ENCODE results near the gene SNAPIN.

Gene SNAPIN

GRCh38 chr1:153658400-153659174, at the start of gene SNAPIN:
SNAPIN (plus strand) TSS chr1:153658703; CDS start chr1:153658744, 41 bp downstream.
- peak; percentile 37 for DNase-seq (ENCODE audit: low read depth)
- H3K4me3 ChIP-seq (ENCODE audit: low read length) = peak within 1 kb of the TSS; percentile 90
- TF ChIP-seq CTCF (conservative IDR thresholded peaks at IDR 0.05; ENCODE audit: low read depth, low read length) = no peak

GRCh38 chr1:153608742-153609584, 49.5 kb upstream of the SNAPIN start:
- H3K4me3 ChIP-seq (ENCODE audit: low read length) = peak overlapping the region; percentile 48

GRCh38 chr1:153609585-153609907, 49.0 kb upstream of the SNAPIN start:
- no peak for TF ChIP-seq CTCF (conservative IDR thresholded peaks at IDR 0.05; ENCODE audit: low read depth, low read length)
- no peak overlapping the region for H3K4me3 ChIP-seq (ENCODE audit: low read length)
- no peak for DNase-seq (ENCODE audit: low read depth)

More at GRCh38 chr1:153608742-153609584, 49.5 kb upstream of the SNAPIN start:
- peak; percentile 74 for DNase-seq (ENCODE audit: low read depth)
- no peak for TF ChIP-seq CTCF (conservative IDR thresholded peaks at IDR 0.05; ENCODE audit: low read depth, low read length)

GRCh38 chr1:153610334-153610733, 48.2 kb upstream of the SNAPIN start:
- no peak for TF ChIP-seq CTCF (conservative IDR thresholded peaks at IDR 0.05; ENCODE audit: low read depth, low read length)
- DNase-seq (ENCODE audit: low read depth) = no peak
- H3K4me3 ChIP-seq (ENCODE audit: low read length) = no peak overlapping the region

- H3K4me3 ChIP-seq (ENCODE audit: low read length) = no peak overlapping the region
- DNase-seq (ENCODE audit: low read depth) = no peak
- TF ChIP-seq CTCF (conservative IDR thresholded peaks at IDR 0.05; ENCODE audit: low read depth, low read length) = no peak
Observed at GRCh38 chr1:153610811-153611301, 47.6 kb upstream of the SNAPIN start.

GRCh38 chr1:153611356-153611755, 47.1 kb upstream of the SNAPIN start:
- DNase-seq (ENCODE audit: low read depth) = no peak
- no peak for TF ChIP-seq CTCF (conservative IDR thresholded peaks at IDR 0.05; ENCODE audit: low read depth, low read length)
- H3K4me3 ChIP-seq (ENCODE audit: low read length) = peak overlapping the region; percentile 70
